ENCODE measurements around the gene GGA2.
"Not testable (repeated sequence)": the region's sequence is repeated elsewhere in the genome, so short reads cannot be mapped to it uniquely, and the experiment has no call there.

GGA2 gene

DNA sequence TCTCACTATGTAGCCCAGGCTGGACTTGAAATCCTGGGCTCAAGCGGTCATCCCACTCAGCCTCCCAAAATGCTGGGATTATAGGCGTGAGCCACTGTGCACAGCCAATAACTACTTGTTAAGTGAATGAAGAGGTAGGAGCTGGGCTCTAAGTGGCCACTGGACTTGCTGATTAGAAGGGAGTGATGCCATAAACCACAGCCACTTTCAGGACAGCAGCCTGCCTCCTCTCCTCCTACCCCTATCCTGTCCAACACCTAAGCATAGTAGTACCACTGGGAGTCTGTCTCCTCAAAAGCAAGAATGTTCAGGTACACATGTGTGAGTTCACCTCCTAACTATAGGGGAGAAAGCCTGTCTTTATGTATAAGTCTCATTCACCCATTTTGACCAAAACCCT, 45.1 kb downstream of the GGA2 start:
- no peak for DNase-seq

DNA sequence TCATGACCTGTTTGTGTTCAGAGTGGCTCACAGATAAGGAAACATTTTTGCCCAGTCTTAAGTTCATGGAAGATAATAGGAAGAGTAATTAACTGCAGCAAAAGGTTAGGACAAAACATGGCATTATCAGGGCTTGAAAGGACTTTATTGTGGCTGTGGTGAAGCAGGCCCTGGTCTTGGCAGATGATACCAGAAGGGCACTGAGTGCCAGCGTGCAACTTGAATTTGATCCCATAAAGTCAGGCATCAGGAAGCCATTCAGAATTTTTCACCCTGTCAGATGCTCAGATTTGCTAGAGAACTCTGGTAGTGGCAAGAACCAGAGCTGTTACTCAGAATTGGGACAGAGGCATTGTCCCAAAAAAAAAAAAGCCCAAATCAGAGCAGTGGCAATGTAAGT, 46.1 kb downstream of the GGA2 start:
- no peak for DNase-seq

DNA sequence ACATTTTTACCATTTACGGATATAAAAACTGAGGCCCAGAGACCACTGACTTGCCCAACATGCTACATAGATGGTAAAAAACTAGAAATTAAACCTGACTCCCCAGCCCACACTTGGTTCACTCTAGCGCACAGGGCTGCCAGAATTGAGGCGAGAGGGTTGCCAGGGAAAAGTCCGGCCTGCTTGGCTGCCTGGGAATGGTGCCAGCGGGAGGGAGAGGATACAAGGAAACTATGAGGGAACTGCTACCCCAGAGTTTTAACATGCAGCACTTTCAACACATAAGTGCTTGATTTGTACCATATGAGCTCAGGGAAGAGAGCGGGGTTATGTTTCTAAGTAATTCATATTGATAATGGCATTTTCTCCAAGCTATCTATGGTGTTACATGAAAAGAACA, 47.3 kb downstream of the GGA2 start:
- not testable (repeated sequence) for DNase-seq

DNA sequence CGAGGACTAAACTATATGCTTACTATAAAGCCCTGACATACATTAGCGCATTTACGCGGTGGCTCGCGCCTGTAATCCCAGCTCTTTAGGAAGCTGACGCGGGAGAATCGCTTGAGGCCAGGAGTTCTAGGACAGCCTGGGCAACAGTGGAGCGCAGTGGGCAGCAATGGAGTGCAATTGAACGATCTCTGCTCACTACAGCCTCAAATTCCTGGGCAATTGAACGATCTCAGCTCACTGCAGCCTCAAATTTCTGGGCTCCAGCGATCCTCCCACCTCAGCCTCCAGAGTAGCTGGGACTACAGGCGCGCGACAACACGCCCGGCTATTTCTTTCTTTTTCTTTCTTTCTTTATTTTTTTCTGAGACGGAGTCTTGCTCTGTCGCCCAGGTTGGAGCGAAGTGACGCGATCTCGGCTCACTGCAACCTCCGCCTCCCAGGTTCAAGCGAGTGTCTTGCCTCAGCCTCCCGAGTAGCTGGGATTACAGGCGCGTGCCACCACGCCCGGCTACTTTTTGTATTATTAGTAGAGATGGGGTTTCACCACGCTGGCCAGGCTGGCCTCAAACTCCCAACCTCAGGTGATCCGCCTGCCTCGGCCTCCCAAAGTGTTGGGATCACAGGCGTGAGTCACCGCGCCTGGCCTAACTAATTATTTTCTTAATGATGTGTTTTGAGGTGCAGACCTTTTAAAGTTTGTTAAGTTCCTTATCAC, 56.8 kb downstream of the GGA2 start:
- no peak for DNase-seq

DNA sequence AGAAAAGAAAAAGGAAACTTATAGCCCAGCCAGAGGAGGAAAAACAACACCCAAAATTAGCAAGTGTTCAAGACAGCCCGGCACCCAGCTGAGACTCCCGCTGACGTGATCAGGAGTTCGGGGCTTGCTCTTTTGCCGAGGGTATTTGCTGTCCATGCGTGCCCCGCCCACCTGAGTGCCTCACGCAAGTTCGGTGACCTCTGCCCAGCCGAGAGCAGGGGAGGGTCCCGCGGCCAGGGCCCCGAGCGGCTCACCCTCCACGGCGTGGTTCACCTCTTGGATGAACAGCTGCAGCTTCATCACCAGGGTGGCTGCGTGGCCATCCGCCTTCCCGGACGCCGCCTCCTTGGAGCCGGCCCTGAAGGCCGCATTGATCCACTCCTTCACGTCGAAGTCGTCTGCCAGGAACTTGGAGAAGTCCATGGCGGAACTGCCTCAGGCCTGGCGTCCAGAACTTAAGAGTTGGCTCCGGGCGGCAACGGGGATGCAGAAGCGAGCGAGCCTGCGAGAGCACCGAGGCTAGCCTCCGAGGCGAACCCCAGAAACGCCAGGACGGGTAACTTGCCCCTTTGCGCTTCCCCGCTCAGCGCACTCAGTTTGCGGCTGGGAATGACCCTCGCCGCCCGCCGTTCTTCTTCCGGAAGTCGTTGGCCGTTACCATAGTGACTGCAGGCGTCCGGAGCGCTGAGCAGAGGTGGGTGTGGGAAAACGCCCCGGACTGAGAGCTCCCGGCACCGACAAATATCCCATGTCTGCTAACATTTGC, 57.5 kb downstream of the GGA2 start, which contains the start of gene COG7:
Gene COG7 (minus strand): TSS at position 618 of the 766 bp plus-strand sequence. CDS start 195 bp downstream, at position 423.
- peak; percentile 13 for DNase-seq

DNA sequence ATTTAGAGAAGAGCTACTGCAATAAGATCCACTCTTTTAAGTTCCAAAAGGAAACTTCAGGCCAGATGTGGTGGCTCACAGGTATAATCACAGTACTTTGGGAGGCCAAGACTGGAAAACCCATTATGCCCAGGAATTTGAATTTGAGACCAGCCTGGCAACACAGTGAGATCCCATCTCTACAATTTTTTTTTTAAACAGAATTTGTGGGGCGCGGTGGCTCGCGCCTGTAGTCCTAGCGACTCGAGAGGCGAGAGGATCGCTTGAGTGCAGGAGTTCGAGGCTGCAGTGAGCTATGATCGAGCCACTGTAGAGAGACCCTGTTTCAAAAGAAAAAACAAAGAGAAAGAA, 58.1 kb downstream of the GGA2 start:
- no peak for DNase-seq

DNA sequence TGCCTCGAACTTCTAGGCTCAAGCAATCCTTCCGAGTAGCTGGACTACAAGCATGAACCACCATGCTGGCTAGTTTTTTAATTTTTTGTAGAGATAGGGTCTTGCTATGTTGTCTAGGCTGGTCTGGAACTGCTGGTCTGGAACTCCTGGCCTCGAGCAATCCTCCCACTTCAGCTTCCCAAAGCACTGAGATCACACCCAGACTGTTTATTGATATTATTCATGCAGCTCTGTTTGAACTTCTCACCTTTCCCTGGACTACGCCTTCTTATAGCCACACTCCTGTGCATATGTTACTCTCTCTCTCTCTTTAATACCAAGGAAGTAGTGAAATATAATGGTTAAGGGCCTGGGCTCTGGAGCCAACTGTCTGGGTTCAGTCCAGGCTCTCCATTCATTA, 61.9 kb downstream of the GGA2 start:
- DNase-seq = no peak

DNA sequence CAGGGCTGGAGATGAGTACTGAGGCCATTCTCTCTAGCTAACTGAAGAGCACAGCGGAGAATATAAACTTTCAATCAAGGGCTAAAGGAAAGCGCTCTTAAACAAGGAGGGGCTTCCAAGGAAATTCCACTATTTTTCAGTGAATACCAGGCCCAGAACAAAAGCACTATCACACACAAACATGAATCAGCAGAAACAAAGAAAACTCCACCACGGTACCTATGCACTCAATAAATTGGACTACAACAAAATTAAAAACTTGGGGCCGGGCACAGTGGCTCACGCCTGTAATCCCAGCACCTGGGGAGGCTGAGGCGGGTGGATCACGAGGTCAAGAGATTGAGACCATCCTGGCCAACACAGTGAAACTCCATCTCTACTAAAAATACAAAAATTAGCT, 72.8 kb downstream of the GGA2 start:
- DNase-seq = not testable (repeated sequence)

DNA sequence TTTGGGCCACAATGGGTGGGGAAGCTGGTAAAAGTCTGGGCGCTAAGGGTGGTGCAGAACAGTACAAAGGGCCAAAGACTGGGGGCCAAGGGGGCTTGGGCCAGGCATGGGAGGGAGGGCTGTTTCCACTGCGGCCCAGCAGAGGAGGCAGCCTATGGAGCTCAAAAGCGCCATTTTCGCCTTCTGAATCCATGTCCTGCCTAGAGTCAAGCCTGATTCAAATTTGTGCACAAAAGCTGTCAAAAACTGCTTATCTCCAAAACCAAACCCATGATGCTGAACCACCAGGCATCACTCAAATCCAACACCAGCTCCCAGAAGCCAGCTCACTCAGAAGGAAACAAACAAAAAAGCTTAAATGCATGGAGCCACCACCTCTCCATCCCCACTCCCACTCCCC, 73.3 kb downstream of the GGA2 start:
- DNase-seq = no peak

DNA sequence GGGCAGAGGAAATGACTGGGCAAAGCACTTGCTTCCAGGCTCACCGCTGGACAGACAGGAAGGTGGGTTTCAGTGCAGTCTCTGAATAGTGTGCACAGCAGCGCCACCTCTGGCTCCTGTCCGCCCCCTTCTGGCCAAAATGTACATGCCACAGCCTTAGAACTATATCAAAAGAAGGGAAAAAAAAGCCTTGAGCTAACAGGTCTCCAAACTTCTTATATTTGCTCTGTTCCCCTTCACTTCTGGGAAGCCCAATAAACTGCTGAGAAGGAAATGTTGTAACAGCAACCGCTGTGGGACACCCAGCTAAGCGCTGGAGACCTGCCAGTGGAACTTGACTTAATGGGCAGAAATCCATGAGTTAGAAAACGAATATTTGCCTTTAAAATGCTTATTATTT, 74.8 kb downstream of the GGA2 start:
- peak; percentile 57 for DNase-seq

DNA sequence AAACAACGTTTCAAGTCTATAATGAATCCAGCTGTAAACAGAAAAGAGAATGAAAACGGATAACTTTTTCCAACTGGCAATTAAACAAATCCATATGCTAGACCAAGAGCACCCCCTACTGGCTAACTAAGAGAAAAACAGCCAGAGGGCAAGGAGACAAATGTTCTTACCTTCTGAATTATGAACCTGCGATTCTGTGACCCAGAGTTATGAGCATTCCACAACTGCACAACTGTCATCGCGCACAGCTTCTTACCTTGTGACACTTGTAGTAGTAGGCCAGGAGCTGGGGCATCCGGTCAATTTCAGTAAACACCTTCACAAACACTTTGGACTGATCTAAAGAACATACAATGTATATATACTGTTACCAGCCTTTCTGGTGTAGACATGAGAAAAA, 75.9 kb downstream of the GGA2 start:
- peak; percentile 86 for DNase-seq

DNA sequence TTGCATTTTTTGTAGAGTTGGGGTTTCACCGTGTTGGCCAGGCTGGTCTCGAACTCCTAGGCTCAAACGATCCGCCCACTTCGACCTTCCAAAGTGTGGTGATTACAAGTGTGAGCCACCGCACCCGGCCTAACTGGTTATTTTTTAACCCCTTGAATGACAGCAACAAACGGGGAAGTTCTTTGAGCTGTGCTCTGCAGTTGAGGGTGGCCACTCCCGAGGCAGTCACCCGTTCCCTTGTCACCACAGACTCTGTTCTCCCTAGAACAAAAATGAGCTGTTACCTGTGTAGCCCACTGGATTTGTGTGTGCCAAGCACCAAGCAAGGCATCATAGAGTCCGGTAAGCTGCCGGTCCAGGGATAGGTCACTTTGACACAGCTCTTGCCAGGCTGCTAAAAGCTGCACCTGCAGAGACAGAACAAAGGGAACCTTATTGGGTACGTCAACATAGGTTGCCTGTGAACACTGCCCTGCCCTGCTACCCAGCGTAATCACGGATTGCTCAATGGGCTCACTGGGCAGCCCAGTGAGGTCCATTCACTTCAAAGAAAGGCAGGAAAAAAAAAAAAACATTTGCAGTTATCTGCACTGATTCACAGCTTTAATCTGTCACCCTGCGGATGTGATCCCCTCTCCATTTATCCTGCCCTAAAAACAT, 76.9 kb downstream of the GGA2 start:
- no peak for DNase-seq

DNA sequence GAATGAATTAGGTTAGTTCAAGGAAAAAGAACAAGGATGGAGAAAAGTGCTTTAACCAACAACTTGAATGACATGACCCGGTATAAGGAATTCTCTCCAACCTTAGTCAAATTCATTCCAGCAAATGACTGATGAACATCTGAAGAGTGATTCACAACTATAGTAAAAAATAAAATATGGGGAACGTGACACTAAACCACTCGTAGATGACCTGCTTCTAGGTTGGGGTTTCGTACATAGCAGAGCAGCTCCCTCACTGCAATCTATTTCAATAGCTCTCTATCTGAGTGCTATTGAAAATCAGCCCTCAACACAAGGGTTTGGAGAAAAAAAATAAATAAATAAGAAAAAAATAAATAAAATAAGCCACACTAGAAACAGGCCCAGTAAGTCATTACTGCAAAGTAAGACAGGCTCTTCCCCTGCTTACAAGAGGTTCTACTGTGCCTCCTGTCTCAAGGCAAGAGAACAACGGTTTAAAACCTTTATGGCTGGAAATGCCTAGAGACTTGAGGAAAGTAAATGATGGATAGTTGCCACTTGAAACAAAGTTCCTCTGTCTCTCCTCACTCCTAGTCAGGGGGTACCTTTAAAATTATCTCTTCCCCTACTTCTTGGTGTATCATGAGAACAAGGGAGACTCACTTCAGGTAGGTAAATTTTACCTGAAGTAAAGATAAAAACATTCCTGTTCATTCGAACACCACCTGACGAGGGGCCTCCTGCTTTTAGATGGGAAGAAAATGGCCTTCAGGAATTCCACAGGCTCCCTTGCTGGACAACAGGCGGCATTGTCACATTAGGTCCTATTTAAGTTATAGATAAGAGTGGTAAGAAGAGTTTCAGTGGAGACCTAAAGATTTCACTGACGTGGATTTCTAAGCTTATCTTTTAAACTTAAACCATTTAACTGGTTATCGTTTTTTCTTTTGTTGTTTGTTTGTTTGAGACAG, 77.8 kb downstream of the GGA2 start:
- no peak for DNase-seq

DNA sequence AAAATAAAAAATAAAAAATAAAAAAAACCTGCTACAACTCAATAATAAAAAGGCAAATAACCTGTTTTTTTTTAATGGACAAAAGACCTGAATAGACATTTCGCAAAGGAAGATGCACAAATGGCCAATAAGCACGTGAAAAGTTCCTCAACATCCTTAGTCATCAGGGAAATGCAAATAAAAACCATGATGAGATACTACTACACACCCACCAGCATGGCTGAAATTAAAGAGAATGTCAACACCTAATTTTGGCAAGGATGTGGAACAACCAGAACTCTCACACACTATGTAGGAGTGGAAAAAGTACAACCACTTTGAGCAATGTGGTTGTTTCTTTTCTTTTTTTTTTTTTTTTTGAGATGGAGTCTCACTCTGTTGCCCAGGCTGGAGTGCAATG, 81.9 kb downstream of the GGA2 start:
- no peak for DNase-seq

DNA sequence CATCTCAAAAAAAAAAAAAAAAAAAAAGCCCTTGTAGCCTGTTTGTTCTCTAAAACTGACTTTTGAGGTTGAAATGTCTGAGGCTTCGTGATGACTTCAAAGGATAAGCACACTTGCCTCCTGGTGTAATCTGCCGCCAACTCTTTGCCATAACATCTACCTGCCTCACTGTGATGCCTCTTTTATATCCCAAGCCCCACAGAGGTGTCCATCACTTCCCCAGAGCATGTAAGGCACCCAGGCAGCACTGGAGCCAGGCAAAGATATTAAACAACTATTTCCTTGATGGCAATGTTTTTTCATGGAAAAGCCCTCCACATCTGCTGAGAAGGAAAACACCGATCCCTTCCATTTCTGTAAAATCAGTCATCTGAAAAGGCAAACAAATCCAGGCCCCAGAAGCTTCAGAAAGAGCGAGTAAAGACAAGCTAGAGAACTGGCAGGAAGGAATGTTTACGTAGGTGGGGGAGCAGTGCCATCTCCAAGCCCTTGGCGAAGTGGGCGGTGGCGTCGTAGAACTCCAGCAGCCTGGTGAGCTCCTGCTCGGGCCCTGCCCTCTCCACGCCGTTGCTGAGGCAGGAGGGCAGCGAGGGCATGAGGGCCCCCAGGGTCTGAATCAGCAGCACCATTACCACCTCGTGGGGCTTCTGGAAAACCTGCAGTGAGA, 85.9 kb downstream of the GGA2 start:
- no peak for DNase-seq

DNA sequence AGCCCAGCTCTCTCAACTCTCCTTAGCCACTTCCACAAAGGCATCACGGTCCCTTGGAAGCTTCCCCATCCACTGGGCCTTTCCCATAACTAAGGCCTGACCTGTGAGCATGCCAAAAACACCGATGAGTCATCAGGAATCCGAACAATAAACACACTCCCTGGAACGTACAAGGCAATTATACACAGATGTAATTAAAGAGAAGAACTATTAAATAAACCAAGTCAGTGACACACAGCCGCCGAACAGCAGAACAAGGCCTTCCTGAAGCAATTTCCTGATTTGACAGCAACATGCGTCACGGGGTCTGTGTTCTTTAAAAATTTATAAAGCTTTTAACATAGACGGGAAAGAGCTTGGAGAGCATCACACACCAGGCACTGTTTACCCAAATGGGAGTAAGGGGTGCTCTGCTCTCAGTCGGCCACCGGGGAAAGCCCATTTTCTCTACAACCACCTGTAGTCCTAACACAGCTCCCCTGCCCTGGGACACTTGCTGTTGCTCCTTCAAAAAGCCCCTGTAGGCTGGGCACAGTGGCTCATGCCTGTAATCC, 86.7 kb downstream of the GGA2 start:
- peak; percentile 58 for DNase-seq

DNA sequence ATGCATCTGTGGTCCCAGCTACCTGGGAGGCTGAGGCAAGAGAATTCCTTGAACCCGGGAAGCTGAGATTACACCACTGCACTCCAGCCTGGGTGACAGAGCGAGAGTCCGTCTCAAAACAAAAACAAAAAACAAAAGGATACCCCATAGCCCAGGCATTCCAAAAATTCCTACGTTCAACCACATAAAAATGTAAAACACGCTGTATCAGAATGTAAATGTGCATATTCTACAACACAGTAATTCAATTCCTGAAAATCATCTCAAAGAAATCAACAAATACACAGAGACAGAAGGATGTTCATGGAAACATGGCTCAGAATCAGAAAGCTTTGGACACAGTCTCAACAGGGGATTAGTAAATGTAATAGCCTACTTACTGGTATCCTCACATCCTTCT, 90.3 kb downstream of the GGA2 start:
- no peak for DNase-seq

DNA sequence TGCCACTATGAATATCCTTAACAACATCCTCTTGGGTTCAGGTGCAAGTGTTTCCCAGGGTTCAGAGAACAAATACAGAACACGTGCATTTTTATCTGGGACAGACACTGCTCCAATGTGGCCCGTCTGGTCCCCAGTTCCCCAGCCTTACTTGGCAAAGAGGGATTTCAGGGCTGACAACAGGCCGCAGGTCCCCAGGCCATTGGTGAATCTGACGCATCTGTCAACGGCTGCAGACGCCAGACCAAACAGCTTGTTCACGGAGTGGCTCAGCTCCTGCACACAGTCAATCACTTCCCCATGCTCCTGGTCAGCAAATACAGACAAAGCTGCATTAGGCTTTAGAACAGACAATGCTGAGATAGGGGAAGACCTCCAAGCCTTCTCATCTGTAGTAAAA, 93.5 kb downstream of the GGA2 start:
- DNase-seq = no peak

DNA sequence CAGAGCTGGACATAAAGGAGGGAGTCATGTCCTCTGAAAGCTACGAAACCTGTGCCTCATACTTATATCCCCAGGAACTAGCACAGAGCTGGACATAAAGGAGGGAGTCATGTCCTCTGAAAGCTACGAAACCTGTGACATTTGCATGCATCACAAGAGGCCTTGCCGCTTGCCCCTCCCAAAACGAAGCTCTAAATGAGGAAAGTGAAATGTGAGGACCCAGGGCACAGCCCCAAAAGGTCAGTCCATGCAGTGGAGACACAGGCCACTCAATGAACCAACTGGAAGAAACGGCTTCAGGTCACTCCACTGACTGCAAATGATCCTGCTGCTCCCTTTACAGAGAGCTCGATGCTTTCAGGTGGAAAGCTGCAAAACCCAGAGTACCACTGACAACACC, 95.6 kb downstream of the GGA2 start:
- no peak for DNase-seq
